HepG2 (cell line): ENCODE measurements around the gene KLHL21. TPM values are rescaled to one million over a fixed set of nuclear protein-coding genes. Genes with fewer than 3 reads are reported as not detected.

ENCODE experiments used
- ATF7-NPFF ChIP-seq: sonication (generic); formaldehyde crosslinking; IDR thresholded peaks from 2 replicates; pipeline ENCODE4 v1.8.1; 2023; ENCODE audit warnings: mild to moderate bottlenecking, low read depth, missing genetic modification reagents, moderate library complexity
- CTCF ChIP-seq: sonication (generic); formaldehyde crosslinking; IDR thresholded peaks from 2 replicates; pipeline ENCODE4 v1.5.0; 2020; ENCODE audit warnings: mild to moderate bottlenecking, missing genetic modification reagents, moderate library complexity
- HOXA3 ChIP-seq: sonication (generic); formaldehyde crosslinking; IDR thresholded peaks from 2 replicates; pipeline ENCODE4 v1.5.0; 2020; ENCODE audit warnings: missing genetic modification reagents
- MAF1 ChIP-seq: sonication (generic); formaldehyde crosslinking; IDR thresholded peaks from 2 replicates; pipeline ENCODE4 v1.5.0; 2020; ENCODE audit warnings: missing genetic modification reagents, borderline replicate concordance
- POGZ ChIP-seq: sonication (generic); formaldehyde crosslinking; IDR thresholded peaks from 2 replicates; pipeline ENCODE4 v1.4.0; 2020; ENCODE audit warnings: mild to moderate bottlenecking, missing genetic modification reagents
- RNF219 ChIP-seq: sonication (generic); formaldehyde crosslinking; IDR thresholded peaks from 2 replicates; pipeline ENCODE4 v1.5.0; 2020; ENCODE audit warnings: mild to moderate bottlenecking, missing genetic modification reagents
- SETDB1 ChIP-seq: sonication (generic); formaldehyde crosslinking; IDR thresholded peaks from 2 replicates; pipeline ENCODE4 v1.5.1; 2020; ENCODE audit warnings: missing genetic modification reagents, mild to moderate bottlenecking, borderline replicate concordance
- YY1 ChIP-seq: IDR thresholded peaks from 2 replicates; pipeline ENCODE4 v1.6.1; 2011; ENCODE audit warnings: low read length, low read depth, moderate library complexity, mild to moderate bottlenecking; ENCODE audit not compliant: insufficient read depth, insufficient replicate concordance
- ZBTB10 ChIP-seq: sonication (generic); formaldehyde crosslinking; IDR thresholded peaks from 2 replicates; pipeline ENCODE4 v1.4.0; 2020; ENCODE audit warnings: missing genetic modification reagents, borderline replicate concordance
- ZBTB38 ChIP-seq: sonication (generic); formaldehyde crosslinking; IDR thresholded peaks from 2 replicates; pipeline ENCODE4 v1.5.1; 2020; ENCODE audit warnings: mild to moderate bottlenecking, missing genetic modification reagents
- ZFAT ChIP-seq: sonication (generic); formaldehyde crosslinking; conservative IDR thresholded peaks from 2 replicates; pipeline ENCODE4 v1.8.1; 2023; ENCODE audit warnings: missing genetic modification reagents, inconsistent platforms
- ZNF160 ChIP-seq: sonication (generic); formaldehyde crosslinking; IDR thresholded peaks from 2 replicates; pipeline ENCODE4 v1.8.0; 2022; ENCODE audit warnings: mild to moderate bottlenecking, inconsistent platforms, missing genetic modification reagents
- ZNF275 ChIP-seq: sonication (generic); formaldehyde crosslinking; IDR thresholded peaks from 2 replicates; pipeline ENCODE4 v1.8.0; 2022; ENCODE audit warnings: missing genetic modification reagents, mild to moderate bottlenecking, inconsistent platforms, borderline replicate concordance
- ZNF510 ChIP-seq: sonication (generic); formaldehyde crosslinking; IDR thresholded peaks from 2 replicates; pipeline ENCODE4 v1.4.0; 2020; ENCODE audit warnings: low read depth, mild to moderate bottlenecking, missing genetic modification reagents
- polyA plus RNA-seq, 8 experiments: library from polyadenylated mRNA; depleted of rRNA in 3 of 8; stranded (reverse) in 7 of 8; unstranded in 1 of 8; fragments of >200 nt; fragmentation: Illumina TruSeq in 4 of 8; extraction: Trizol in 4 of 8; gene quantifications; 2 replicates each; pipeline versions ENCODE4 v1.2.1 to v1.2.3, GENCODE V29; 2011 to 2016; ENCODE audit warnings: low read depth in 4 of 8, missing spikeins in 1 of 8, mixed read lengths in 1 of 8; ENCODE audit not compliant: insufficient read depth in 1 of 8
- total RNA-seq, 5 experiments: library from RNA; depleted of rRNA; stranded (reverse); fragments of >200 nt; fragmentation: Illumina TruSeq; extraction: Trizol; gene quantifications; 2 replicates each; pipeline ENCODE4 v1.2.3, GENCODE V29; 2016; ENCODE audit warnings: low read depth in 1 of 5
- TF ChIP-seq, protein P1 (sequence below): sonication (generic); formaldehyde crosslinking; IDR thresholded peaks from 2 replicates; pipeline ENCODE4 v1.5.1; 2020; ENCODE audit warnings: mild to moderate bottlenecking, missing genetic modification reagents, moderate library complexity

The KLHL21 gene
- total and polyA plus RNA-seq, 2 of the 13 experiments (the other 11 are each of a cell fraction or from before 2014, with no cell fraction given): 14.8 to 25.0 TPM

- TF ChIP-seq ZBTB10 (CRISPR knock-in tag) (no peak), SETDB1 (CRISPR knock-in tag) (no peak), CTCF (peak; percentile 30; the same call in 1 of the 2 replicates), ZFAT (CRISPR knock-in tag) (no peak), YY1 (peak; percentile 1), ZNF510 (CRISPR knock-in tag) (no peak), HOXA3 (CRISPR knock-in tag) (no peak), ZNF160 (CRISPR knock-in tag) (no peak), RNF219 (CRISPR knock-in tag) (no peak), POGZ (no peak), ZBTB38 (CRISPR knock-in tag) (0 out of 2 replicates have a peak, but pooled peaks have one; percentile 20), ATF7-NPFF (CRISPR knock-in tag) (no peak), MAF1 (CRISPR knock-in tag) (no peak), ZNF275 (no peak)
- TF ChIP-seq, protein P1, sequence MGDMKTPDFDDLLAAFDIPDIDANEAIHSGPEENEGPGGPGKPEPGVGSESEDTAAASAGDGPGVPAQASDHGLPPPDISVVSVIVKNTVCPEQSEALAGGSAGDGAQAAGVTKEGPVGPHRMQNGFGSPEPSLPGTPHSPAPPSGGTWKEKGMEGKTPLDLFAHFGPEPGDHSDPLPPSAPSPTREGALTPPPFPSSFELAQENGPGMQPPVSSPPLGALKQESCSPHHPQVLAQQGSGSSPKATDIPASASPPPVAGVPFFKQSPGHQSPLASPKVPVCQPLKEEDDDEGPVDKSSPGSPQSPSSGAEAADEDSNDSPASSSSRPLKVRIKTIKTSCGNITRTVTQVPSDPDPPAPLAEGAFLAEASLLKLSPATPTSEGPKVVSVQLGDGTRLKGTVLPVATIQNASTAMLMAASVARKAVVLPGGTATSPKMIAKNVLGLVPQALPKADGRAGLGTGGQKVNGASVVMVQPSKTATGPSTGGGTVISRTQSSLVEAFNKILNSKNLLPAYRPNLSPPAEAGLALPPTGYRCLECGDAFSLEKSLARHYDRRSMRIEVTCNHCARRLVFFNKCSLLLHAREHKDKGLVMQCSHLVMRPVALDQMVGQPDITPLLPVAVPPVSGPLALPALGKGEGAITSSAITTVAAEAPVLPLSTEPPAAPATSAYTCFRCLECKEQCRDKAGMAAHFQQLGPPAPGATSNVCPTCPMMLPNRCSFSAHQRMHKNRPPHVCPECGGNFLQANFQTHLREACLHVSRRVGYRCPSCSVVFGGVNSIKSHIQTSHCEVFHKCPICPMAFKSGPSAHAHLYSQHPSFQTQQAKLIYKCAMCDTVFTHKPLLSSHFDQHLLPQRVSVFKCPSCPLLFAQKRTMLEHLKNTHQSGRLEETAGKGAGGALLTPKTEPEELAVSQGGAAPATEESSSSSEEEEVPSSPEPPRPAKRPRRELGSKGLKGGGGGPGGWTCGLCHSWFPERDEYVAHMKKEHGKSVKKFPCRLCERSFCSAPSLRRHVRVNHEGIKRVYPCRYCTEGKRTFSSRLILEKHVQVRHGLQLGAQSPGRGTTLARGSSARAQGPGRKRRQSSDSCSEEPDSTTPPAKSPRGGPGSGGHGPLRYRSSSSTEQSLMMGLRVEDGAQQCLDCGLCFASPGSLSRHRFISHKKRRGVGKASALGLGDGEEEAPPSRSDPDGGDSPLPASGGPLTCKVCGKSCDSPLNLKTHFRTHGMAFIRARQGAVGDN (CRISPR knock-in tag): peak; percentile 28
Measured at GRCh38 chr1:6580593-6581409, 21.9 kb downstream of the KLHL21 start (continued).
